ENCODE measurements around the gene LURAP1L.
"Not testable (repeated sequence)": the region's sequence is repeated elsewhere in the genome, so short reads cannot be mapped to it uniquely, and the experiment has no call there.

Gene LURAP1L

GRCh38 chr9:12862611-12863410 lies 88.0 kb downstream of the LURAP1L start:
- no peak for DNase-seq

DNA sequence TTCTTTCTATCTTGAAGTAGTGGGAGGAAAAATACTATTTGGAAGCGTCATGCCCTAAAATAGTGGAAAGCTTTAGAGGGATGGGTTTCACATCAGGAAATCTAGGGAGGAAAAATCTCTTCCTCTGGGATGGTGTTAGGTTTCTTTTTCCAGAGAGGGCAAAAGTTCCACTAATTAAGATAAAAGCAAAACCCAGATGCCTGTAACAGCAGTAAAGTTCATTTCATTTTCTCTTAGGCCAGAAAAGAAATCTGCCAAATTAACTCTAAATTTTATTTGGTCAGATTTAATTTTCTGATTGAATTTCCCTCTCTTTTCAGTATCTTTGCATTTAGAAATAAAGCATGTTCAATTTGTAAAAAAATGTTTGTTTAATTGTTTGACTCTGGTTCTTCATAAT lies 88.8 kb downstream of the LURAP1L start:
- DNase-seq: no peak

- not testable (repeated sequence) for DNase-seq
Observed at GRCh38 chr9:12865380-12865779, 90.6 kb downstream of the LURAP1L start.
